HepG2 (cell line): ENCODE results near the gene FSCN2. TPM values are rescaled to one million over a fixed set of nuclear protein-coding genes. Genes with fewer than 3 reads are reported as not detected.

ENCODE experiments used
- AFF4 ChIP-seq: sonication (generic); formaldehyde crosslinking; IDR thresholded peaks from 2 replicates; pipeline ENCODE4 v1.4.0; 2020; ENCODE audit warnings: missing genetic modification reagents
- CREM ChIP-seq, 2 experiments: sonication (generic) in 1 of 2; formaldehyde crosslinking in 1 of 2; IDR thresholded peaks; 2 replicates each; pipeline versions ENCODE4 v1.4.0 to v1.6.1; 2016 to 2020; ENCODE audit warnings: antibody characterized with exemption in 1 of 2, mild to moderate bottlenecking in 1 of 2, missing genetic modification reagents in 1 of 2
- ELF3 ChIP-seq: IDR thresholded peaks from 2 replicates; pipeline ENCODE4 v1.6.1; 2016; ENCODE audit warnings: missing genetic modification reagents, missing compliant biosample characterization
- FOXK1 ChIP-seq: sonication (generic); formaldehyde crosslinking; IDR thresholded peaks from 2 replicates; pipeline ENCODE4 v1.4.0; 2020; ENCODE audit warnings: low read depth, missing genetic modification reagents, borderline replicate concordance
- KAT8 ChIP-seq: IDR thresholded peaks from 2 replicates; pipeline ENCODE4 v1.6.1; 2016; ENCODE audit warnings: missing genetic modification reagents, missing compliant biosample characterization
- MATR3 ChIP-seq: sonication (generic); formaldehyde crosslinking; IDR thresholded peaks from 2 replicates; pipeline ENCODE4 v1.4.0; 2020; ENCODE audit warnings: missing genetic modification reagents
- MXD4 ChIP-seq: IDR thresholded peaks from 2 replicates; pipeline ENCODE4 v1.6.1; 2016; ENCODE audit warnings: mild to moderate bottlenecking, missing biosample characterization, missing genetic modification reagents
- SALL1 ChIP-seq: sonication (generic); formaldehyde crosslinking; IDR thresholded peaks from 2 replicates; pipeline ENCODE4 v1.8.0; 2022; ENCODE audit warnings: mild to moderate bottlenecking, missing genetic modification reagents
- SNAPC5 ChIP-seq: sonication (generic); formaldehyde crosslinking; IDR thresholded peaks from 2 replicates; pipeline ENCODE4 v1.8.1; 2023; ENCODE audit warnings: mild to moderate bottlenecking, missing genetic modification reagents, borderline replicate concordance
- TAF15 ChIP-seq: fragments of 200-400 bp; formaldehyde crosslinking; IDR thresholded peaks from one replicate; pipeline ENCODE4 v1.6.1; 2018; ENCODE audit warnings: mild to moderate bottlenecking, low read depth, low read length; ENCODE audit not compliant: poor library complexity, severe bottlenecking
- ZBTB37 ChIP-seq: sonication (generic); formaldehyde crosslinking; IDR thresholded peaks from 2 replicates; pipeline ENCODE4 v1.4.0; 2020; ENCODE audit warnings: mild to moderate bottlenecking, missing genetic modification reagents
- ZBTB40 ChIP-seq, 2 experiments: fragments of 450-650 bp in 1 of 2; sonication (generic) in 1 of 2; formaldehyde crosslinking in 1 of 2; IDR thresholded peaks; 2 replicates each; pipeline versions ENCODE4 v1.6.1 to v1.8.0; 2016 to 2022; ENCODE audit warnings: antibody characterized with exemption in 1 of 2, mild to moderate bottlenecking in 1 of 2, missing genetic modification reagents in 1 of 2
- ZNF839 ChIP-seq: sonication (generic); formaldehyde crosslinking; IDR thresholded peaks from 2 replicates; pipeline ENCODE4 v1.4.0; 2020; ENCODE audit warnings: missing genetic modification reagents, mild to moderate bottlenecking, borderline replicate concordance
- polyA plus RNA-seq, 8 experiments: library from polyadenylated mRNA; depleted of rRNA in 3 of 8; stranded (reverse) in 7 of 8; unstranded in 1 of 8; fragments of >200 nt; fragmentation: Illumina TruSeq in 4 of 8; extraction: Trizol in 4 of 8; gene quantifications; 2 replicates each; pipeline versions ENCODE4 v1.2.1 to v1.2.3, GENCODE V29; 2011 to 2016; ENCODE audit warnings: low read depth in 4 of 8, missing spikeins in 1 of 8, mixed read lengths in 1 of 8; ENCODE audit not compliant: insufficient read depth in 1 of 8
- total RNA-seq, 5 experiments: library from RNA; depleted of rRNA; stranded (reverse); fragments of >200 nt; fragmentation: Illumina TruSeq; extraction: Trizol; gene quantifications; 2 replicates each; pipeline ENCODE4 v1.2.3, GENCODE V29; 2016; ENCODE audit warnings: low read depth in 1 of 5

FSCN2 gene
- total and polyA plus RNA-seq, 2 of the 13 experiments (the other 11 are each of a cell fraction or from before 2014, with no cell fraction given), result 0.09 TPM; not detected in 1

- TF ChIP-seq MXD4 (CRISPR knock-in tag) (peak; percentile 57), ZBTB40 (IDR thresholded peaks at IDR 0.05) (no peak), ZBTB40 (CRISPR knock-in tag; IDR thresholded peaks at IDR 0.05) (no peak; the same call in 1 of the 2 replicates), TAF15 (no peak), KAT8 (CRISPR knock-in tag) (peak; percentile 53), SNAPC5 (CRISPR knock-in tag) (no peak), AFF4 (CRISPR knock-in tag) (no peak), ZNF839 (no peak), ELF3 (peak; percentile 21; the same call in 1 of the 2 replicates), MATR3 (CRISPR knock-in tag) (no peak), CREM (IDR thresholded peaks at IDR 0.05) (no peak), CREM (CRISPR knock-in tag; IDR thresholded peaks at IDR 0.05) (no peak), FOXK1 (CRISPR knock-in tag) (no peak), SALL1 (CRISPR knock-in tag) (peak; percentile 48; the same call in 1 of the 2 replicates), ZBTB37 (no peak)
Observed at GRCh38 chr17:81514739-81515529, 13.2 kb upstream of the FSCN2 start (continued).
